Measurements from ENCODE around the gene MAP1LC3B2.

The MAP1LC3B2 gene

GRCh38 chr12:116525418-116526001, 33.7 kb upstream of the MAP1LC3B2 start:
- no peak overlapping the region for H3K9ac ChIP-seq
- H3K27ac ChIP-seq, result no peak overlapping the region
- no peak overlapping the region for H3K4me3 ChIP-seq
- no peaks in the 10 kb centered on the region for H3K9me3 ChIP-seq
- H3K4me1 ChIP-seq, result peaks cover 13% of the 10 kb centered on the region
- no peak overlapping the region for H3K4me2 ChIP-seq
- no peak for TF ChIP-seq Cebpa-rat (IDR thresholded peaks at IDR 0.05)
- no peaks in the 10 kb centered on the region for H3K36me3 ChIP-seq
- H3K27me3 ChIP-seq, result no peaks in the 10 kb centered on the region
- no peaks in the 10 kb centered on the region for H4K20me1 ChIP-seq

- no peak overlapping the region for H3K27ac ChIP-seq
- TF ChIP-seq Cebpa-rat (IDR thresholded peaks at IDR 0.05), result no peak
- H3K9ac ChIP-seq, result no peak overlapping the region
- H3K36me3 ChIP-seq, result no peaks in the 10 kb centered on the region
- no peaks in the 10 kb centered on the region for H3K9me3 ChIP-seq
- no peak overlapping the region for H3K4me2 ChIP-seq
- no peaks in the 10 kb centered on the region for H4K20me1 ChIP-seq
- no peak overlapping the region for H3K4me3 ChIP-seq
- no peaks in the 10 kb centered on the region for H3K27me3 ChIP-seq
- H3K4me1 ChIP-seq, result peaks cover 9% of the 10 kb centered on the region
These were observed 31.1 kb upstream of the MAP1LC3B2 start for GRCh38 chr12:116528065-116528464.

GRCh38 chr12:116528498-116528897, 30.7 kb upstream of the MAP1LC3B2 start:
- TF ChIP-seq Cebpa-rat (IDR thresholded peaks at IDR 0.05), result no peak
- no peak overlapping the region for H3K4me2 ChIP-seq
- peaks cover 10% of the 10 kb centered on the region for H3K4me1 ChIP-seq
- no peak overlapping the region for H3K4me3 ChIP-seq
- H3K36me3 ChIP-seq, result no peaks in the 10 kb centered on the region
- H3K9ac ChIP-seq, result no peak overlapping the region
- H3K27me3 ChIP-seq, result no peaks in the 10 kb centered on the region
- H3K27ac ChIP-seq, result no peak overlapping the region
- no peaks in the 10 kb centered on the region for H4K20me1 ChIP-seq
- no peaks in the 10 kb centered on the region for H3K9me3 ChIP-seq

- Histone ChIP-seq H4K20me1 (no peaks in the 10 kb centered on the region), H3K27ac (no peak overlapping the region), H3K4me3 (no peak overlapping the region), H3K4me2 (no peak overlapping the region), H3K27me3 (no peaks in the 10 kb centered on the region), H3K4me1 (peaks cover 10% of the 10 kb centered on the region), H3K9me3 (no peaks in the 10 kb centered on the region), H3K36me3 (no peaks in the 10 kb centered on the region), H3K9ac (no peak overlapping the region)
- no peak for TF ChIP-seq Cebpa-rat (IDR thresholded peaks at IDR 0.05)
These were observed 30.1 kb upstream of the MAP1LC3B2 start for GRCh38 chr12:116529048-116529447.

- peaks cover 14% of the 10 kb centered on the region for H3K4me1 ChIP-seq
These were observed 29.5 kb upstream of the MAP1LC3B2 start for GRCh38 chr12:116529686-116530085.

GRCh38 chr12:116532428-116532827, 26.8 kb upstream of the MAP1LC3B2 start:
- peak overlapping the region; percentile 89 for H3K4me2 ChIP-seq
- H3K9ac ChIP-seq, result no peak overlapping the region
- no peak overlapping the region for H3K27ac ChIP-seq
- H3K4me3 ChIP-seq, result no peak overlapping the region; the same call in 1 of the 2 replicates
- H3K9me3 ChIP-seq, result no peaks in the 10 kb centered on the region
- H3K4me1 ChIP-seq, result peaks cover 24% of the 10 kb centered on the region
- H3K27me3 ChIP-seq, result no peaks in the 10 kb centered on the region
- H4K20me1 ChIP-seq, result no peaks in the 10 kb centered on the region
- no peak for TF ChIP-seq Cebpa-rat (IDR thresholded peaks at IDR 0.05)
- no peaks in the 10 kb centered on the region for H3K36me3 ChIP-seq

More at GRCh38 chr12:116529686-116530085, 29.5 kb upstream of the MAP1LC3B2 start:
- H3K4me3 ChIP-seq, result no peak overlapping the region
- no peak overlapping the region for H3K4me2 ChIP-seq
- TF ChIP-seq Cebpa-rat (IDR thresholded peaks at IDR 0.05), result no peak
- no peaks in the 10 kb centered on the region for H3K36me3 ChIP-seq
- no peaks in the 10 kb centered on the region for H4K20me1 ChIP-seq
- no peaks in the 10 kb centered on the region for H3K27me3 ChIP-seq
- H3K9ac ChIP-seq, result no peak overlapping the region
- no peaks in the 10 kb centered on the region for H3K9me3 ChIP-seq
- H3K27ac ChIP-seq, result no peak overlapping the region

GRCh38 chr12:116532986-116533342, 26.2 kb upstream of the MAP1LC3B2 start:
- H3K9ac ChIP-seq, result no peak overlapping the region
- H4K20me1 ChIP-seq, result no peaks in the 10 kb centered on the region
- H3K27me3 ChIP-seq, result no peaks in the 10 kb centered on the region
- no peak for TF ChIP-seq Cebpa-rat (IDR thresholded peaks at IDR 0.05)
- peak overlapping the region; percentile 68 for H3K4me3 ChIP-seq
- H3K4me2 ChIP-seq, result peak overlapping the region; percentile 89
- H3K36me3 ChIP-seq, result no peaks in the 10 kb centered on the region
- no peaks in the 10 kb centered on the region for H3K9me3 ChIP-seq
- no peak overlapping the region for H3K27ac ChIP-seq
- H3K4me1 ChIP-seq, result peaks cover 26% of the 10 kb centered on the region

- no peaks in the 10 kb centered on the region for H3K27me3 ChIP-seq
- H3K4me1 ChIP-seq, result peaks cover 32% of the 10 kb centered on the region
- no peaks in the 10 kb centered on the region for H3K36me3 ChIP-seq
- H3K9ac ChIP-seq, result peak overlapping the region; percentile 64
- H3K4me2 ChIP-seq, result peak overlapping the region; percentile 89
- H3K9me3 ChIP-seq, result no peaks in the 10 kb centered on the region
- H4K20me1 ChIP-seq, result no peaks in the 10 kb centered on the region
- H3K27ac ChIP-seq, result no peak overlapping the region
- TF ChIP-seq Cebpa-rat (IDR thresholded peaks at IDR 0.05), result no peak
- peak overlapping the region; percentile 68 for H3K4me3 ChIP-seq
These were observed 25.6 kb upstream of the MAP1LC3B2 start for GRCh38 chr12:116533343-116534251.

GRCh38 chr12:116534311-116535121, 24.7 kb upstream of the MAP1LC3B2 start:
- no peaks in the 10 kb centered on the region for H4K20me1 ChIP-seq
- no peaks in the 10 kb centered on the region for H3K9me3 ChIP-seq
- no peaks in the 10 kb centered on the region for H3K27me3 ChIP-seq
- H3K36me3 ChIP-seq, result no peaks in the 10 kb centered on the region
- H3K4me2 ChIP-seq, result peak overlapping the region; percentile 89
- no peak overlapping the region for H3K9ac ChIP-seq
- no peak overlapping the region for H3K27ac ChIP-seq
- no peak for TF ChIP-seq Cebpa-rat (IDR thresholded peaks at IDR 0.05)
- peaks cover 41% of the 10 kb centered on the region for H3K4me1 ChIP-seq
- H3K4me3 ChIP-seq, result peak overlapping the region; percentile 68

Data from BLaER1 (cell line).